Activated CD4-positive, alpha-beta T cell treated with anti-CD3 and anti-CD28 coated beads for 36 hours (primary cell): ENCODE results near the gene METTL24. TPM values are rescaled to one million over a fixed set of nuclear protein-coding genes. Genes with fewer than 3 reads are reported as not detected.

ENCODE experiments used
- ATAC-seq: fragments of 200-7000 bp; cut with Tn5 transposase; one replicate; pipeline ENCODE4 v1.10.0; 2021; ENCODE audit warnings: mild to moderate bottlenecking, moderate library complexity
- CTCF ChIA-PET: fragments of 350-600 bp; sonication (Branson Sonifier 250); formaldehyde crosslinking; loops from one replicate; lab custom pipeline; 2021; ENCODE audit warnings: antibody characterized with exemption; lab: Charles Lee
- POLR2A ChIA-PET: fragments of 350-600 bp; sonication (Branson Sonifier 250); formaldehyde crosslinking; loops from one replicate; lab custom pipeline; 2021; ENCODE audit warnings: antibody characterized with exemption, inconsistent platforms; lab: Charles Lee
- DNase-seq: peaks from one replicate; pipeline ENCODE4 v3.0.0-alpha.2; 2020
- H3K27ac Mint-ChIP-seq: one replicate; pipeline ENCODE4 v1.8.0; 2021; ENCODE audit warnings: mixed read lengths
- H3K27me3 Mint-ChIP-seq: one replicate; pipeline ENCODE4 v1.8.0; 2021; ENCODE audit warnings: mixed read lengths
- H3K36me3 Mint-ChIP-seq: one replicate; pipeline ENCODE4 v1.8.0; 2021; ENCODE audit warnings: low read depth, mixed read lengths
- H3K4me1 Mint-ChIP-seq: one replicate; pipeline ENCODE4 v1.8.0; 2021; ENCODE audit warnings: mixed read lengths
- H3K4me3 Mint-ChIP-seq: one replicate; pipeline ENCODE4 v1.8.0; 2021; ENCODE audit warnings: mild to moderate bottlenecking, moderate library complexity, mixed read lengths
- H3K9me3 Mint-ChIP-seq: one replicate; pipeline ENCODE4 v1.8.0; 2021; ENCODE audit warnings: low read depth, mixed read lengths
- intact Hi-C, 2 experiments: fragments of 100-400 bp; cut with DNase I in 1 of 2; cut with micrococcal nuclease in 1 of 2; formaldehyde crosslinking; loops; one replicate each; pipeline versions ENCODE4 v1.14.2 to v1.15.1; 2022 to 2024; cut with DNase I, micrococcal nuclease
- total RNA-seq, 2 experiments: library from RNA; stranded (reverse); gene quantifications; one replicate each; pipeline ENCODE4 v1.2.3, GENCODE V29; 2021

METTL24 gene
- total RNA-seq, 2 experiments from 2014 or later: not detected

DNA sequence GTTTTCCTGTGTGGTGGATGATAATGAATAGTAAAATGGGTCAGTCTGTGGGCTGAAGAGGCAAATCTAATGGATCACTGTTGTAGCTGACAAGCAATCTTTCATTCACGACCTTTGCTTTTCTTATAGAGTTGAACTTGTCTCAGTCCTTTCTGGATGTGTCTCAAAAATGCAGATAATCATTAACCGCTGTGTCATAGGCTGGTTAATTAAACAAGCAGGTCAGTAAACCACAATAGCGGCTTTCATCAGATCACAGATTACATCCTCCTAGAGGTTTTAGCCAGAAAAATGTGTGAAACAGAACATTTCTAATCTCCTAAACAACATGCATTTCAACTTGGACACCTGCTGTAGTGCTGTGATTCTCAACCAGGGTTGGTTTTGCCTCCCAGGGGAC, 2.5 kb upstream of the METTL24 start:
- no peaks in the 10 kb centered on the region for H3K9me3 Mint-ChIP-seq
- ATAC-seq (no peak), DNase-seq (no peak)
- CTCF ChIA-PET: interaction anchor here (1.7 kb wide), 1 partner anchor 30 kb away, joined by 4 read pairs; no protein-coding TSS in a partner anchor
- POLR2A ChIA-PET: no interaction called here
- no peak overlapping the region for H3K4me3 Mint-ChIP-seq
- intact Hi-C loops: no loop called here
- peaks cover 14% of the 10 kb centered on the region for H3K4me1 Mint-ChIP-seq
- H3K27ac Mint-ChIP-seq: no peak overlapping the region
- no peaks in the 10 kb centered on the region for H3K36me3 Mint-ChIP-seq
- peaks cover 32% of the 10 kb centered on the region for H3K27me3 Mint-ChIP-seq

DNA sequence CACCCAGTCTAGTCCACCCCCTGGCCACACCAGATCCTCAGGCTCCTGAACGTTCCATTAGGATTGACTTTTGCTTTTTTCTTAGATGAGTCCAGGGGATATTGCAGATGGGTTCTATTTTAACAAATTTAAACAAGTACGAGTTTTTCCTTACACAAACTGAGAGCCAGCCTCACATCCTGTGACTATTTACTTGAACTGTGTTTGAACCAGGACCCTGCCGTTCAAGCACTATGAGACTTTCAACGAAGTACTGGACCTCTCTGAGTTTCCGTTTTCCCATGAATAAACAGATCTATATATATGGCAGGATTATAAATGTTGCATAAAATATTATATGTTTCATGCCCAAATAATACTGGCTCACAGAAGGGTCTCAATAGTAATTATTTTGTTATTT, 1.4 kb upstream of the METTL24 start:
- Mint-ChIP-seq H3K27me3 (peaks cover 35% of the 10 kb centered on the region), H3K4me3 (no peak overlapping the region), H3K4me1 (peaks cover 13% of the 10 kb centered on the region), H3K9me3 (no peaks in the 10 kb centered on the region), H3K36me3 (no peaks in the 10 kb centered on the region), H3K27ac (no peak overlapping the region)
- intact Hi-C loops: no loop called here
- POLR2A ChIA-PET: no interaction called here
- DNase-seq (no peak), ATAC-seq (no peak)
- CTCF ChIA-PET: no interaction called here

DNA sequence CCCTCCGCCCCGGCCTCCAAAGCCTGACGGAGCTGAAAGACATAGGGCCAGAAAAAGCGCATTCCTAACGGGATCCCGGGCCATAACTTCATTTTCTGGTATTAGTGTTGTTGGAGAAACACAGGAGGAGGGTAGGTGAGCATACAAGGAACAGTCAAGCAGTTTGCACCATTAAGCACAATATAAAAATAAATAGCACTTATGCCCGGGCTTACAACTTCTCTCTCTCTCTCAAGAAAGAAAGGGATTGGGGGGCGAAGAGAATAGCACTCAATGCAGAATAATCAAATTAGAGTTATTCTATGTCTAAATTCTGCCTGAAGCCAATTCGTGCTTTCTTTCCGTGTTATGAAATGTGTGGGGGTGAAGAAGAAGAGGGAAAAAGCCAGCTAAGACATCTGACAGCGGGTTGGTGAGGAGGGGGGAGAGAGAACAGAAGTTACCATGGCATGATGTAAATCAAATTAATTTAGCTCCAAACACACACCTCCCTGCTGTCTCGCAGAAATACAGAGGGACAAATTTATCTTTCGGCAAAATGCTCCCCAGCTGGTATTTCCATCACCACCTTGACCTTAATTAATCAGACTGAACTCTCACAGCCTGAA, 508 bp upstream of the METTL24 start:
- DNase-seq (no peak), ATAC-seq (no peak)
- Mint-ChIP-seq H3K27me3 (peaks cover 35% of the 10 kb centered on the region), H3K36me3 (no peaks in the 10 kb centered on the region), H3K9me3 (no peaks in the 10 kb centered on the region), H3K4me3 (peak overlapping the region; percentile 28), H3K27ac (no peak overlapping the region), H3K4me1 (peaks cover 11% of the 10 kb centered on the region)
- ChIA-PET CTCF (interaction anchor here (0.6 to 0.9 kb wide), 3 partner anchors 8 to 90 kb away, joined by 3 read pairs; no protein-coding TSS in a partner anchor), POLR2A (no interaction called here)
- intact Hi-C loops: no loop called here

DNA sequence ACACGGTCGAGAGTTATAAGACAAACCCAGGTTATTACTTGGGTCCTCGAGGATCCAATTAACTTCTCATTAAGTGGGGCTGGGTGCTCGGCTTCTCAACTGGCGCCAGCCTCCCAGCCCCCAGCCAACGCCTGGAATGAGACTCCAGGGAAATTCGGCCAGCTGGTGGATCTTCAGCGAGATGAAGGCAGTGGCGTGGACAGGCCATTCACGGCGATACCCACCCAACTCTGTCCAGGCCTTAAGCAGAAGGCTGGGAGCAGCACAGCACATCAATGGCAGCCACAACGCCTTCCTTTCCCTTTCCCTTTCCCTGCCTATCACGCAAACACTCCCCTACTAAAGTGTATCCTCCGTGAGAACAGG, 868 bp downstream of the METTL24 start:
- Mint-ChIP-seq H3K27ac (no peak overlapping the region), H3K27me3 (peaks cover 35% of the 10 kb centered on the region), H3K4me1 (peaks cover 11% of the 10 kb centered on the region), H3K36me3 (no peaks in the 10 kb centered on the region), H3K9me3 (no peaks in the 10 kb centered on the region), H3K4me3 (peak overlapping the region; percentile 67)
- intact Hi-C loops: no loop called here
- no peak for DNase-seq
- ChIA-PET POLR2A (no interaction called here), CTCF (no interaction called here)
- ATAC-seq: no peak

DNA sequence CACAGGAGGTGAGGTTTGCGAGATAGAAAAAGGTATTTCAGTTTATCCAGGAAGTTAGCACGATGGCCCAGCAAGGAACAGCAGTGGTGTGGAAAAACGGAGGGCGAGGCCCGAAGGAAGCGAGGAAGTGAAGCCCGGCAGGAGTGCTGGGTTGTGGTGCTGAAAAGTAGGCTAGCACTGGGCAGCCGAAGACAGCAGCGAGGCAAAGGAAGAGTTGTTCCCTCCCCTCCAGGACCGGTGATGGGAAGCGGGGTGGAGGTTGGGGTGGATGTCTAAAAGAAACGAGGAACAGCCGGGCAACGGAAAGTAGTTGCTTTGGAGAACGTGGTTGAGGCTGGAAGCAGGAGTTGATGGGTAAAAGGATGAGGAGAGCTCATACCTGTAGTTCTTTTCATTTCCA, 1.4 kb downstream of the METTL24 start:
- peaks cover 11% of the 10 kb centered on the region for H3K4me1 Mint-ChIP-seq
- H3K27me3 Mint-ChIP-seq: peaks cover 35% of the 10 kb centered on the region
- ATAC-seq (no peak), DNase-seq (no peak)
- no peaks in the 10 kb centered on the region for H3K9me3 Mint-ChIP-seq
- peak overlapping the region; percentile 67 for H3K4me3 Mint-ChIP-seq
- intact Hi-C loops: no loop called here
- no peak overlapping the region for H3K27ac Mint-ChIP-seq
- CTCF ChIA-PET: no interaction called here
- no peaks in the 10 kb centered on the region for H3K36me3 Mint-ChIP-seq
- POLR2A ChIA-PET: no interaction called here

DNA sequence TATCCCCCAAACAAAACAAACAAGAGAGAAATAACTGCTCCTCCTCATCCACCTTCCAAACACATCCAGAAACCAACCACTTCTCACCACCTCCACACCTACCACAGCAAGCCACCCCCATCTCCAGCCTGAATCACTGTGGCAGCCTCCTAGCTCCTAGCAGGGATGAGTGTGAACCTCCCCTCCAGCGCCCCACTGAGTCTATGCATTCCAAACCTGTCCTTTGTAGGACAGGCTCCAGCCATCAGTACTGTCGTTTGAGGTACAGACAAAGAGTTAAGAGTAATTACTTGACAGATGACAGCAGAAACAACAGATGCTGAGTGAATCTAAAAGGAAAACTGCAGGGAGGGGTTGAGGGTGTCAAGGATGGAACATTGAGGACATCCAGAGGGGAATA, 2.4 kb downstream of the METTL24 start:
- DNase-seq (no peak), ATAC-seq (no peak)
- intact Hi-C loops: no loop called here
- H3K36me3 Mint-ChIP-seq: no peaks in the 10 kb centered on the region
- CTCF ChIA-PET: no interaction called here
- peaks cover 11% of the 10 kb centered on the region for H3K4me1 Mint-ChIP-seq
- no peak overlapping the region for H3K27ac Mint-ChIP-seq
- H3K9me3 Mint-ChIP-seq: no peaks in the 10 kb centered on the region
- peaks cover 33% of the 10 kb centered on the region for H3K27me3 Mint-ChIP-seq
- POLR2A ChIA-PET: no interaction called here
- no peak overlapping the region for H3K4me3 Mint-ChIP-seq

DNA sequence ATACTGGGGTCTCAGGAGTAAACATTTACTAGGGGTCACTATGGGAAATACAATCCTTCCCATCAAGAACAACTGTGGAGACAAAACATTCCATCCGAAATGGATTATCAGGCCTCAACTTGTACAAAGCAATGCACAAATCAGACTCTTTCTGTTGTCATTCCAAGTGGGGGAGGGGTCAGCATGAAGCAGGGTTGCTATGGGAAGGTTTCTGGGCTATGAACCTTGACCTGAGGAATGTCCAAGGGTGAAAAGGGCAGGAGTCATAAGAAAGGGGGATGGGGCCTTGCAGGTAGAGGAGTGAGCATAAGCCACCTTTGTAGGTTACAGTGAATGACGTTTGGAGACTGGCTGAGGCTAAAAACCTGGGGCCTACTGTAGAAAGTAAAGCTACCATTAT, 3.1 kb downstream of the METTL24 start:
- intact Hi-C loops: no loop called here
- H3K4me3 Mint-ChIP-seq: no peak overlapping the region
- H3K27ac Mint-ChIP-seq: no peak overlapping the region
- CTCF ChIA-PET: no interaction called here
- DNase-seq (no peak), ATAC-seq (no peak)
- H3K4me1 Mint-ChIP-seq: peaks cover 11% of the 10 kb centered on the region
- no peaks in the 10 kb centered on the region for H3K9me3 Mint-ChIP-seq
- POLR2A ChIA-PET: no interaction called here
- H3K27me3 Mint-ChIP-seq: peaks cover 33% of the 10 kb centered on the region
- H3K36me3 Mint-ChIP-seq: no peaks in the 10 kb centered on the region

DNA sequence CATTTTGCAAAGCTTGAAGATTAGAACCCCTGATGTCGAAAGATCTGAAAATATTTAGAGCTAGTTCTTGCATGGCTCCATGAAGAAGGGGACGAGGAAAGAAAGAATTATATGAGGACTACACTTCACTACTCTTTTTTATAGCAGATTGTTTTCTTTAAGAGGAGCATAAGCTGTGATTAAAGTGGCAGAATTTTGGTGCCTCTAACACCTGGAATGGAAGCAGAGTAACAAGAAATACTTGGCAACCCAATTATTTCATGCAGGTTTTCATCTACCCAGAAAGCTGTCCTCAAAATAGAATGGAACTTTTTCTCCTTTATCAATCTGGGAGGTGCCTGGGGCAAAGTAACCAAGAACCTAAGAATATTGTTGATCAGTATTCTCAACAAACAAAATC, 4.0 kb downstream of the METTL24 start:
- Mint-ChIP-seq H3K4me3 (no peak overlapping the region), H3K27me3 (peaks cover 27% of the 10 kb centered on the region), H3K36me3 (no peaks in the 10 kb centered on the region), H3K27ac (no peak overlapping the region), H3K9me3 (no peaks in the 10 kb centered on the region), H3K4me1 (peaks cover 11% of the 10 kb centered on the region)
- no peak for DNase-seq
- POLR2A ChIA-PET: interaction anchor here (0.6 kb wide), 1 partner anchor 625 kb away, joined by 4 read pairs; no protein-coding TSS in a partner anchor
- CTCF ChIA-PET: interaction anchor here (0.9 kb wide), 1 partner anchor 1189 kb away, joined by 3 read pairs; no protein-coding TSS in a partner anchor
- intact Hi-C loops: no loop called here
- ATAC-seq: no peak

DNA sequence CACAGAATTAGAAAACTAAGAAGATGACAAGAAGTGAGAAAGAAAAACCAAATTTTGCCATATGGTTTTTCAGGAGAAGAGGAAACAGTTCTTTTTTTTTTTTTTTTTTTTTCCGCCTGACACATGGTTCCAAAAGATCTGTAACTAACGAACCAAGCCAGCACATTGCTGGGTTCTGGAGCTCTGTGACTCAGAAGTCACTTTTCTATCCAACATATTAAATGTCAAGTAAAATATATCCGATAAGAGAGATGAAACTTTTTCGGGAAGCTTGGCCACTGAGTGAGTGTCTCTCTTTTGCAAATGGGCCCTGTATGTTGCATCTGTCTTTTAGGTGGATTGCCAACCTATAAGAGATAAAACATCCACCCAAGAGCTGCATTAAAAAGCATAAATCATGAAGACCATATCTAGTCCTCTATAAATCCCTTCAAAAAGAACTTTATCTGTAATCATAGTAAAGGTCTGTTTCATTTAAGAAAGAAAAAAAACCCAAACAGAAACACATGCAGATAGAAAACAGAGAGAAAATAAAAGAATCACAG, 4.6 kb downstream of the METTL24 start:
- no peak for DNase-seq
- Mint-ChIP-seq H3K27me3 (peaks cover 21% of the 10 kb centered on the region), H3K4me1 (peaks cover 11% of the 10 kb centered on the region), H3K36me3 (no peaks in the 10 kb centered on the region), H3K9me3 (no peaks in the 10 kb centered on the region), H3K27ac (no peak overlapping the region), H3K4me3 (no peak overlapping the region)
- intact Hi-C loops: no loop called here
- POLR2A ChIA-PET: no interaction called here
- no peak for ATAC-seq
- CTCF ChIA-PET: interaction anchor here (0.9 kb wide), 1 partner anchor 1189 kb away, joined by 3 read pairs; no protein-coding TSS in a partner anchor

DNA sequence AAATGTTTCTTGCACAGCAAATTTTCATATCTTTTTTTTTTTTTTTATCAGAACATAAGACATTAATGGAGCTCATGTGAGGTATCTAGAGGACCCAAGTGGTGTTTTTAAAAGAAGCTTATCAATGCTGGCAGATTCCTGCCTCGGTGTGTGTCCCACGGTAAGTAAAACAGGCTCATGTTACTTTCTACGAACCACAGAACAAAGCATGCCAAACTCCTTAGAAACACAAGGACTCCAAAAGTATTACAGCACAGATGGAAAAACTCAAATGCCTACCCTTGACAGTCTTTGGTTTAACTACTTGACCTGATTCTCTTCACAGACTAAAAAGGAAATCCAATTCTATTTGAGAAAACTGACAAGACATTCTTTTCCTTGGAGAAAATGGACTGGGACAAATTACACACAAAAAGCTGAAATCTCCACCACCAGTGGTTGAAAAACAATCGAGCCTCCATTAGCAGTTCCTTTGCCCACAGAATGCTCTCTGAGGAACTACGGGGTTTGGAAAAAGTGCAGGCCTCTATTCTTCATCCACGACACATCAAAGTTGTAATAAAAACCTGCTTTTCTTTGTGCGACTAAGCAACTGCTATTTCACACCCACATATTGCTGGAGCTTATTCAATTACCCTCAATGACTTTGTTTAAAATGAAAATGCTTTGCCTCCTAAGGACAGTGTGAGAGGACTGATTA, 5.4 kb downstream of the METTL24 start:
- H3K9me3 Mint-ChIP-seq: no peaks in the 10 kb centered on the region
- ChIA-PET POLR2A (no interaction called here), CTCF (interaction anchor here (0.6 to 1.3 kb wide), 2 partner anchors 9 to 17 kb away, joined by 3 read pairs; no protein-coding TSS in a partner anchor)

DNA sequence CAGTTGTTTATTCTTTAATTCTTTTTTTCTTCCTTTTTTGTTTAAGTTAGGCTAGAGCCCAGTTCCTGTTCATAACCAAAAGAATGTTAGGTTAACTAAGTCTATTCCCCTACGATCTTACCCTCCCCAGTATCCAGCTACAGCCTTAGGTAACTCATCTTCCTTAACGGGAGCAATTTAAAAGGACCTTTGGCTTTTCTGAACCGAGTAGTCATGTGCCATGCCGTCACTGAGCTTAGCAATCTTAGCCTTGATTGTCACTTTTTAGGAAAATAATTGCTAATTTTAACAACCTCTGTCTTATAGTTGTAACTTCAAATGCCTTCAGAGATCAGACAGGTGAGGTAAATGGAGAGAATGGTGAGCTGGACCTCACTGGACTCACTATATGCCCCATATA, 6.2 kb downstream of the METTL24 start:
- POLR2A ChIA-PET: no interaction called here
- Mint-ChIP-seq H3K4me3 (no peak overlapping the region), H3K27me3 (peaks cover 13% of the 10 kb centered on the region), H3K9me3 (no peaks in the 10 kb centered on the region), H3K4me1 (peaks cover 6% of the 10 kb centered on the region), H3K36me3 (no peaks in the 10 kb centered on the region), H3K27ac (no peak overlapping the region)
- CTCF ChIA-PET: interaction anchor here (0.6 to 1.3 kb wide), 2 partner anchors 10 to 17 kb away, joined by 3 read pairs; no protein-coding TSS in a partner anchor
- ATAC-seq (no peak), DNase-seq (no peak)
- intact Hi-C loops: no loop called here

More for the DNA sequence above, 5.4 kb downstream of the METTL24 start:
- no peak for ATAC-seq
- Mint-ChIP-seq H3K4me1 (peaks cover 11% of the 10 kb centered on the region), H3K4me3 (no peak overlapping the region), H3K27ac (no peak overlapping the region), H3K36me3 (no peaks in the 10 kb centered on the region), H3K27me3 (peaks cover 19% of the 10 kb centered on the region)
- DNase-seq: no peak
- intact Hi-C loops: no loop called here

DNA sequence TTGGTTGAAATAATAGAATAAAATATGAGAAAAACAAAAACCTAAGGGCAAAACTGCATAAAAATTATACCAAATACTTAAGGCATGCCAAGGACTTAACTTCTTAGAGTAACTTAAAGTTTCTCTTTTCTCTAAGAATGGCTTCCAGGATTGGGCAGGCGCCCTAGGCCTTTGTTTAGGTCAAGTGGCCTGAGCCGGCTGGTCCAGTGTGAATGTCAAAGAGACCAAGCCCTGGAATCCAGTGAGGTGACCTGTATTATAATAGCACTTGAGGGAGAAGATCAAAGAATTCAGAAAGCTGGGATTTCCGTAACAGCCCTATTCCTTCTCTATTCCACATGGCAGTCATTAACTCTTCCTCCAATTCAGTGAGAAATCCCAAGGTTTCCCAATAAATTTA, 6.6 kb downstream of the METTL24 start:
- ATAC-seq (no peak), DNase-seq (no peak)
- no peaks in the 10 kb centered on the region for H3K9me3 Mint-ChIP-seq
- H3K36me3 Mint-ChIP-seq: no peaks in the 10 kb centered on the region
- no peak overlapping the region for H3K27ac Mint-ChIP-seq
- H3K27me3 Mint-ChIP-seq: peaks cover 8% of the 10 kb centered on the region
- POLR2A ChIA-PET: no interaction called here
- peaks cover 2% of the 10 kb centered on the region for H3K4me1 Mint-ChIP-seq
- intact Hi-C loops: no loop called here
- CTCF ChIA-PET: interaction anchor here (1.3 kb wide), 1 partner anchor 16 kb away, joined by 3 read pairs; no protein-coding TSS in a partner anchor
- H3K4me3 Mint-ChIP-seq: no peak overlapping the region
